ENCODE data around the gene MITD1.
"Not testable (repeated sequence)": the region's sequence is repeated elsewhere in the genome, so short reads cannot be mapped to it uniquely, and the experiment has no call there.

MITD1 gene

GRCh38 chr2:99154643-99155536, 26.0 kb downstream of the MITD1 start, which contains the start of the genes LIPT1 and TSGA10:
TSS of gene LIPT1 (plus strand) at chr2:99154967. CDS start at chr2:99161958, 6,991 bp downstream.
TSS of gene TSGA10 (minus strand) at chr2:99154942. CDS start at chr2:99109439, 45,503 bp downstream.
- peak; percentile 87 for DNase-seq (ENCODE audit: low spot score)

GRCh38 chr2:99153921-99154604, 26.8 kb downstream of the MITD1 start:
- DNase-seq (ENCODE audit: low spot score), result peak; percentile 9

- no peak for DNase-seq (ENCODE audit: low spot score)
These were observed 28.5 kb downstream of the MITD1 start for GRCh38 chr2:99152199-99152895.

- no peak for DNase-seq (ENCODE audit: low spot score)
These were observed 30.2 kb downstream of the MITD1 start for GRCh38 chr2:99150706-99151105.

- DNase-seq (ENCODE audit: low spot score), result peak; percentile 95
These were observed 39.4 kb downstream of the MITD1 start, which contains the start of gene C2orf15 for GRCh38 chr2:99141110-99142108. TSS of gene C2orf15 (plus strand) at chr2:99141707. CDS start at chr2:99150559, 8,852 bp downstream.

GRCh38 chr2:99140860-99141109, 40.1 kb downstream of the MITD1 start:
- DNase-seq (ENCODE audit: low spot score), result no peak

- DNase-seq (ENCODE audit: low spot score), result peak; percentile 3
These were observed 40.6 kb downstream of the MITD1 start for GRCh38 chr2:99140056-99140859.

- no peak for DNase-seq (ENCODE audit: low spot score)
These were observed 41.9 kb downstream of the MITD1 start for GRCh38 chr2:99139003-99139402.

GRCh38 chr2:99135044-99135556, 45.8 kb downstream of the MITD1 start:
- not testable (repeated sequence) for DNase-seq (ENCODE audit: low spot score)

- DNase-seq (ENCODE audit: low spot score), result no peak
These were observed 52.9 kb downstream of the MITD1 start for GRCh38 chr2:99127981-99128380.

Measured in globus pallidus (tissue), 1 donor.